ENCODE measurements around the gene MEGF6.

MEGF6 gene

DNA sequence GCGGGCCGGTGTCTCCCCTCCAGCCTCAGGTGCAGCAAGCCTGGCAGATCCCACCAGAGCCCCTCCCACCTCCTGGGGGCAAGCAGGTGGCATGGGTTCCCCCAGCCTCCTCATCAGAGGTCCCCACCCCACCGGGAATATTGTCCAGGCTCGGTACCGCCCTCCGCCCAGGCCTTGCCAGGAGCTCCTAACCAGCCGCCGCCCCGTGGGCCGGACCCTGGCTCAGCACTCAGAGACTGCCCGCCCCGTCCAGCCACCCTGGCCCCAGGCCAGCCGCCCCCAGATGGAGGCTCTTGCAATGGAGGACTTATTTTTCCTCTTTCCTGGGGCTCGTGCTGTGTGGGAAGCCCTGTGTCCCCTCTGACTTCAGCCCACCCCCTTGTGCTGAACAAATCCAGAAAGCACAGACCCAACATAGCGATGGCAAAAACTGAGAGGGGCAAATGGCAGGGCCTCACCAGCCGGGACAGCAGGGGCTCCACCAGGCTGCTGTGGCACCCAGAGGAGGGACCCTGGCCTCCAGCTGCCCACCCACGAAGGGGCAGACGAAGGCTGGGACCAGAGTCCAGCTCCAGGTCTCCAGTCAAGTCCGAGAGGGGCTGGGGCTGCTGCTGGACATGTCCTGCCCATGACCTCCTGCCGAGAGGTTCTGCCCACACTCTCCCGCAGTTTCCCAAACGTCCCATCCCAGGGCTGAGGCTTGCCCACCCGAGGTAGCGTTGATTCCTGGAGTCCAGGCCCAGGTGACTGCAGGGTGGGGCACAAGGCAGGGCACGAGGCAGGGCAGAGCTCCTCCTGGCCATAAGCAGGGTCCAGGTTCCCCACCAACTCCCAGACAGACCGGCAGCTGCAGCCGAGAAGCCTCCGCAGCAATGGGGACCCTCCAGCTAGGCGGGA is 7.5 kb downstream of the MEGF6 start:
- H3K4me2 ChIP-seq (ENCODE audit: low read length) = no peak overlapping the region
- no peak overlapping the region for H3K27ac ChIP-seq (ENCODE audit: low read length)
- no peaks in the 10 kb centered on the region for H3K27me3 ChIP-seq (ENCODE audit: low read depth, low read length)
- no peaks in the 10 kb centered on the region for H4K20me1 ChIP-seq (ENCODE audit: insufficient read depth, low read length)
- TF ChIP-seq, protein P1, sequence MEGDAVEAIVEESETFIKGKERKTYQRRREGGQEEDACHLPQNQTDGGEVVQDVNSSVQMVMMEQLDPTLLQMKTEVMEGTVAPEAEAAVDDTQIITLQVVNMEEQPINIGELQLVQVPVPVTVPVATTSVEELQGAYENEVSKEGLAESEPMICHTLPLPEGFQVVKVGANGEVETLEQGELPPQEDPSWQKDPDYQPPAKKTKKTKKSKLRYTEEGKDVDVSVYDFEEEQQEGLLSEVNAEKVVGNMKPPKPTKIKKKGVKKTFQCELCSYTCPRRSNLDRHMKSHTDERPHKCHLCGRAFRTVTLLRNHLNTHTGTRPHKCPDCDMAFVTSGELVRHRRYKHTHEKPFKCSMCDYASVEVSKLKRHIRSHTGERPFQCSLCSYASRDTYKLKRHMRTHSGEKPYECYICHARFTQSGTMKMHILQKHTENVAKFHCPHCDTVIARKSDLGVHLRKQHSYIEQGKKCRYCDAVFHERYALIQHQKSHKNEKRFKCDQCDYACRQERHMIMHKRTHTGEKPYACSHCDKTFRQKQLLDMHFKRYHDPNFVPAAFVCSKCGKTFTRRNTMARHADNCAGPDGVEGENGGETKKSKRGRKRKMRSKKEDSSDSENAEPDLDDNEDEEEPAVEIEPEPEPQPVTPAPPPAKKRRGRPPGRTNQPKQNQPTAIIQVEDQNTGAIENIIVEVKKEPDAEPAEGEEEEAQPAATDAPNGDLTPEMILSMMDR (IDR thresholded peaks at IDR 0.05; ENCODE audit: low read depth, low read length) = no peak
- TF ChIP-seq EZH2phosphoT487 (IDR thresholded peaks at IDR 0.05; ENCODE audit: low read depth) = no peak
- H2AFZ ChIP-seq (ENCODE audit: low read depth, low read length) = no peak overlapping the region
- H3K4me1 ChIP-seq (ENCODE audit: low read length) = no peaks in the 10 kb centered on the region
- H3K36me3 ChIP-seq (replicated peaks; ENCODE audit: low read depth, low read length) = no peaks in the 10 kb centered on the region
- H3K79me2 ChIP-seq (ENCODE audit: low read length) = no peaks in the 10 kb centered on the region
- no peak overlapping the region for H3K4me3 ChIP-seq (ENCODE audit: low read length)
- H3K9me3 ChIP-seq (ENCODE audit: insufficient read depth, low read length) = no peaks in the 10 kb centered on the region
- no peak overlapping the region for H3K9ac ChIP-seq (ENCODE audit: low read length)

DNA sequence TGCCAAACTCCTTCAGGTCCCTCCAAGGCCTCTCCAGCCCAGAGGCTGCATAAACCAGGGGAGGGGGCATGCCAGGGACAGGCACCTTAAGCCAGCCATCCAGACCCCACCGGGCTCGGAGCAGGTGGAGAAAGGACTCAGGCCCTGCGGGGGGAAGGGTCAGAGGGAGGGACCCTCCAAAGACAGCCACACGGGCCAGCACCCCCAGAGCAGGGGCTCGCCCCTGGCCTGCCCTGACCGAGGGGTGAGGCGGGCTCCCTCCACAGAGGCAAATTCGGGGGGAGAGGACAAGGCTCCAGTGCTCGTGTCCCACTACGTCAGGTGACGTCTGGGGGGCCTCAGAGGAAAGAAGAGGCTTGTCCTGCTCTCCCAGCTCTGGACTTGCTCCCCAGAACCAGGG is 8.2 kb downstream of the MEGF6 start:
- no peak overlapping the region for H3K9ac ChIP-seq (ENCODE audit: low read length)
- no peaks in the 10 kb centered on the region for H4K20me1 ChIP-seq (ENCODE audit: insufficient read depth, low read length)
- H3K27ac ChIP-seq (ENCODE audit: low read length) = no peak overlapping the region
- H3K27me3 ChIP-seq (ENCODE audit: low read depth, low read length) = no peaks in the 10 kb centered on the region
- no peaks in the 10 kb centered on the region for H3K9me3 ChIP-seq (ENCODE audit: insufficient read depth, low read length)
- H3K79me2 ChIP-seq (ENCODE audit: low read length) = no peaks in the 10 kb centered on the region
- H3K36me3 ChIP-seq (replicated peaks; ENCODE audit: low read depth, low read length) = no peaks in the 10 kb centered on the region
- TF ChIP-seq EZH2phosphoT487 (IDR thresholded peaks at IDR 0.05; ENCODE audit: low read depth) = no peak
- TF ChIP-seq, protein P1 (IDR thresholded peaks at IDR 0.05; ENCODE audit: low read depth, low read length) = no peak
- H3K4me1 ChIP-seq (ENCODE audit: low read length) = no peaks in the 10 kb centered on the region
- H3K4me3 ChIP-seq (ENCODE audit: low read length) = no peak overlapping the region
- H3K4me2 ChIP-seq (ENCODE audit: low read length) = no peak overlapping the region
- H2AFZ ChIP-seq (ENCODE audit: low read depth, low read length) = no peak overlapping the region

- no peak overlapping the region for H3K9ac ChIP-seq (ENCODE audit: low read length)
- no peaks in the 10 kb centered on the region for H3K79me2 ChIP-seq (ENCODE audit: low read length)
- no peak overlapping the region for H3K4me2 ChIP-seq (ENCODE audit: low read length)
- H4K20me1 ChIP-seq (ENCODE audit: insufficient read depth, low read length) = no peaks in the 10 kb centered on the region
- H3K9me3 ChIP-seq (ENCODE audit: insufficient read depth, low read length) = no peaks in the 10 kb centered on the region
- no peak overlapping the region for H3K27ac ChIP-seq (ENCODE audit: low read length)
- no peaks in the 10 kb centered on the region for H3K36me3 ChIP-seq (replicated peaks; ENCODE audit: low read depth, low read length)
- no peak overlapping the region for H2AFZ ChIP-seq (ENCODE audit: low read depth, low read length)
- H3K4me3 ChIP-seq (ENCODE audit: low read length) = no peak overlapping the region
- TF ChIP-seq, protein P1 (IDR thresholded peaks at IDR 0.05; ENCODE audit: low read depth, low read length) = no peak
- TF ChIP-seq EZH2phosphoT487 (IDR thresholded peaks at IDR 0.05; ENCODE audit: low read depth) = no peak
- H3K27me3 ChIP-seq (ENCODE audit: low read depth, low read length) = no peaks in the 10 kb centered on the region
- H3K4me1 ChIP-seq (ENCODE audit: low read length) = no peaks in the 10 kb centered on the region
Measured at GRCh38 chr1:3602375-3602774, 8.9 kb downstream of the MEGF6 start.

- Histone ChIP-seq H3K4me3 (ENCODE audit: low read length) (no peak overlapping the region), H3K36me3 (replicated peaks; ENCODE audit: low read depth, low read length) (no peaks in the 10 kb centered on the region), H3K4me1 (ENCODE audit: low read length) (no peaks in the 10 kb centered on the region), H3K9me3 (ENCODE audit: insufficient read depth, low read length) (no peaks in the 10 kb centered on the region), H4K20me1 (ENCODE audit: insufficient read depth, low read length) (no peaks in the 10 kb centered on the region), H3K27me3 (ENCODE audit: low read depth, low read length) (no peaks in the 10 kb centered on the region), H3K79me2 (ENCODE audit: low read length) (no peaks in the 10 kb centered on the region), H3K27ac (ENCODE audit: low read length) (no peak overlapping the region), H2AFZ (ENCODE audit: low read depth, low read length) (no peak overlapping the region), H3K9ac (ENCODE audit: low read length) (no peak overlapping the region), H3K4me2 (ENCODE audit: low read length) (no peak overlapping the region)
- TF ChIP-seq, protein P1 (IDR thresholded peaks at IDR 0.05; ENCODE audit: low read depth, low read length) = no peak
- TF ChIP-seq EZH2phosphoT487 (IDR thresholded peaks at IDR 0.05; ENCODE audit: low read depth) = no peak
Measured at GRCh38 chr1:3601743-3602142, 9.6 kb downstream of the MEGF6 start.

All from OCI-LY3 (cell line).